Measurements from ENCODE around the gene DNAJA1. TPM values are rescaled to one million over a fixed set of nuclear protein-coding genes. Genes with fewer than 3 reads are reported as not detected.

The DNAJA1 gene
- polyA plus RNA-seq, 1 donor, result 145 TPM

- WGBS (ENCODE audit: insufficient coverage, low lambda C conversion rate), result 0% methylated on average over 3 of the region's 36 CpGs
- Histone ChIP-seq H3K27ac (ENCODE audit: low read length) (peak overlapping the region; percentile 100), H3K27me3 (ENCODE audit: control insufficient read depth, insufficient read depth, low read length) (no peaks in the 10 kb centered on the region), H3K4me3 (ENCODE audit: low read length) (peak overlapping the region; percentile 100), H3K4me1 (ENCODE audit: control insufficient read depth, insufficient read depth, low read length) (peaks cover 7% of the 10 kb centered on the region), H3K36me3 (ENCODE audit: control insufficient read depth, insufficient read depth, low read length) (peaks cover 34% of the 10 kb centered on the region), H3K9me3 (ENCODE audit: control insufficient read depth, low read depth, low read length) (no peaks in the 10 kb centered on the region)
- peak; percentile 62 to 80 for DNase-seq
Observed at GRCh38 chr9:33025572-33026342, 684 bp downstream of the DNAJA1 start.

- no peak overlapping the region for H3K4me3 ChIP-seq (ENCODE audit: low read length)
- peaks cover 63% of the 10 kb centered on the region for H3K36me3 ChIP-seq (ENCODE audit: control insufficient read depth, insufficient read depth, low read length)
- DNase-seq, result no peak
- no peaks in the 10 kb centered on the region for H3K9me3 ChIP-seq (ENCODE audit: control insufficient read depth, low read depth, low read length)
- no peak overlapping the region for H3K27ac ChIP-seq (ENCODE audit: low read length)
- H3K4me1 ChIP-seq (ENCODE audit: control insufficient read depth, insufficient read depth, low read length), result no peaks in the 10 kb centered on the region
- H3K27me3 ChIP-seq (ENCODE audit: control insufficient read depth, insufficient read depth, low read length), result no peaks in the 10 kb centered on the region
- WGBS (ENCODE audit: insufficient coverage, low lambda C conversion rate), result 100% methylated on average over 2 of the region's 4 CpGs
Observed at GRCh38 chr9:33029231-33029786, 4.2 kb downstream of the DNAJA1 start.

GRCh38 chr9:33030285-33030684, 5.2 kb downstream of the DNAJA1 start:
- H3K27ac ChIP-seq (ENCODE audit: low read length), result no peak overlapping the region
- H3K27me3 ChIP-seq (ENCODE audit: control insufficient read depth, insufficient read depth, low read length), result no peaks in the 10 kb centered on the region
- peaks cover 72% of the 10 kb centered on the region for H3K36me3 ChIP-seq (ENCODE audit: control insufficient read depth, insufficient read depth, low read length)
- no peak for DNase-seq
- WGBS (ENCODE audit: insufficient coverage, low lambda C conversion rate), result 95% methylated on average over 4 of the region's 5 CpGs
- no peaks in the 10 kb centered on the region for H3K9me3 ChIP-seq (ENCODE audit: control insufficient read depth, low read depth, low read length)
- no peak overlapping the region for H3K4me3 ChIP-seq (ENCODE audit: low read length)
- no peaks in the 10 kb centered on the region for H3K4me1 ChIP-seq (ENCODE audit: control insufficient read depth, insufficient read depth, low read length)

- Histone ChIP-seq H3K27ac (ENCODE audit: low read length) (no peak overlapping the region), H3K9me3 (ENCODE audit: control insufficient read depth, low read depth, low read length) (no peaks in the 10 kb centered on the region), H3K4me1 (ENCODE audit: control insufficient read depth, insufficient read depth, low read length) (no peaks in the 10 kb centered on the region), H3K36me3 (ENCODE audit: control insufficient read depth, insufficient read depth, low read length) (peaks cover 86% of the 10 kb centered on the region), H3K27me3 (ENCODE audit: control insufficient read depth, insufficient read depth, low read length) (no peaks in the 10 kb centered on the region), H3K4me3 (ENCODE audit: low read length) (no peak overlapping the region)
- no peak for DNase-seq
- no CpG with 5 or more reads among the region's 1 CpG for WGBS (ENCODE audit: insufficient coverage, low lambda C conversion rate)
Observed at GRCh38 chr9:33032292-33032691, 7.2 kb downstream of the DNAJA1 start.

GRCh38 chr9:33032865-33033264, 7.8 kb downstream of the DNAJA1 start:
- H3K4me3 ChIP-seq (ENCODE audit: low read length), result no peak overlapping the region
- no peaks in the 10 kb centered on the region for H3K4me1 ChIP-seq (ENCODE audit: control insufficient read depth, insufficient read depth, low read length)
- no peaks in the 10 kb centered on the region for H3K27me3 ChIP-seq (ENCODE audit: control insufficient read depth, insufficient read depth, low read length)
- no peak overlapping the region for H3K27ac ChIP-seq (ENCODE audit: low read length)
- 61% methylated on average over 2 of the region's 5 CpGs for WGBS (ENCODE audit: insufficient coverage, low lambda C conversion rate)
- DNase-seq, result no peak
- peaks cover 86% of the 10 kb centered on the region for H3K36me3 ChIP-seq (ENCODE audit: control insufficient read depth, insufficient read depth, low read length)
- no peaks in the 10 kb centered on the region for H3K9me3 ChIP-seq (ENCODE audit: control insufficient read depth, low read depth, low read length)

GRCh38 chr9:33040792-33041431, 15.8 kb downstream of the DNAJA1 start:
- Histone ChIP-seq H3K27ac (ENCODE audit: low read length) (no peak overlapping the region), H3K9me3 (ENCODE audit: control insufficient read depth, low read depth, low read length) (no peaks in the 10 kb centered on the region), H3K4me1 (ENCODE audit: control insufficient read depth, insufficient read depth, low read length) (peaks cover 2% of the 10 kb centered on the region), H3K4me3 (ENCODE audit: low read length) (no peak overlapping the region), H3K27me3 (ENCODE audit: control insufficient read depth, insufficient read depth, low read length) (no peaks in the 10 kb centered on the region), H3K36me3 (ENCODE audit: control insufficient read depth, insufficient read depth, low read length) (peaks cover 42% of the 10 kb centered on the region)
- 100% methylated on average over 1 of the region's 9 CpGs for WGBS (ENCODE audit: insufficient coverage, low lambda C conversion rate)
- no peak for DNase-seq

- DNase-seq, result no peak
- Histone ChIP-seq H3K36me3 (ENCODE audit: control insufficient read depth, insufficient read depth, low read length) (peaks cover 38% of the 10 kb centered on the region), H3K27ac (ENCODE audit: low read length) (no peak overlapping the region), H3K27me3 (ENCODE audit: control insufficient read depth, insufficient read depth, low read length) (no peaks in the 10 kb centered on the region), H3K4me3 (ENCODE audit: low read length) (no peak overlapping the region), H3K4me1 (ENCODE audit: control insufficient read depth, insufficient read depth, low read length) (peaks cover 2% of the 10 kb centered on the region), H3K9me3 (ENCODE audit: control insufficient read depth, low read depth, low read length) (no peaks in the 10 kb centered on the region)
- 100% methylated on average over 1 of the region's 10 CpGs for WGBS (ENCODE audit: insufficient coverage, low lambda C conversion rate)
Observed at GRCh38 chr9:33041432-33042188, 16.5 kb downstream of the DNAJA1 start.

GRCh38 chr9:33042473-33042872, 17.4 kb downstream of the DNAJA1 start:
- no peak overlapping the region for H3K27ac ChIP-seq (ENCODE audit: low read length)
- no peak overlapping the region for H3K4me3 ChIP-seq (ENCODE audit: low read length)
- no peaks in the 10 kb centered on the region for H3K9me3 ChIP-seq (ENCODE audit: control insufficient read depth, low read depth, low read length)
- DNase-seq, result no peak
- H3K36me3 ChIP-seq (ENCODE audit: control insufficient read depth, insufficient read depth, low read length), result peaks cover 33% of the 10 kb centered on the region
- WGBS (ENCODE audit: insufficient coverage, low lambda C conversion rate), result no CpG with 5 or more reads among the region's 8 CpGs
- H3K27me3 ChIP-seq (ENCODE audit: control insufficient read depth, insufficient read depth, low read length), result no peaks in the 10 kb centered on the region
- peaks cover 5% of the 10 kb centered on the region for H3K4me1 ChIP-seq (ENCODE audit: control insufficient read depth, insufficient read depth, low read length)

- WGBS (ENCODE audit: insufficient coverage, low lambda C conversion rate), result no CpG with 5 or more reads among the region's 8 CpGs
- H3K4me1 ChIP-seq (ENCODE audit: control insufficient read depth, insufficient read depth, low read length), result peaks cover 5% of the 10 kb centered on the region
- H3K27me3 ChIP-seq (ENCODE audit: control insufficient read depth, insufficient read depth, low read length), result no peaks in the 10 kb centered on the region
- H3K36me3 ChIP-seq (ENCODE audit: control insufficient read depth, insufficient read depth, low read length), result peaks cover 24% of the 10 kb centered on the region
- DNase-seq, result no peak
- H3K9me3 ChIP-seq (ENCODE audit: control insufficient read depth, low read depth, low read length), result no peaks in the 10 kb centered on the region
- H3K27ac ChIP-seq (ENCODE audit: low read length), result peak overlapping the region; percentile 61
- H3K4me3 ChIP-seq (ENCODE audit: low read length), result peak overlapping the region; percentile 57
Observed at GRCh38 chr9:33043671-33044070, 18.6 kb downstream of the DNAJA1 start.

- H3K4me3 ChIP-seq (ENCODE audit: low read length), result peak overlapping the region; percentile 57
- H3K27me3 ChIP-seq (ENCODE audit: control insufficient read depth, insufficient read depth, low read length), result no peaks in the 10 kb centered on the region
- H3K36me3 ChIP-seq (ENCODE audit: control insufficient read depth, insufficient read depth, low read length), result peaks cover 20% of the 10 kb centered on the region
- H3K9me3 ChIP-seq (ENCODE audit: control insufficient read depth, low read depth, low read length), result no peaks in the 10 kb centered on the region
- WGBS (ENCODE audit: insufficient coverage, low lambda C conversion rate), result 0% methylated on average over 1 of the region's 41 CpGs
- peak overlapping the region; percentile 61 for H3K27ac ChIP-seq (ENCODE audit: low read length)
- peak; percentile 89 to 91 for DNase-seq
- peaks cover 5% of the 10 kb centered on the region for H3K4me1 ChIP-seq (ENCODE audit: control insufficient read depth, insufficient read depth, low read length)
Observed at GRCh38 chr9:33044162-33044673, 19.1 kb downstream of the DNAJA1 start.

Data from large intestine (tissue), 3 donors.